Measurements from ENCODE around the gene PSORS1C2.
"Not testable (repeated sequence)": the region's sequence is repeated elsewhere in the genome, so short reads cannot be mapped to it uniquely, and the experiment has no call there.

Gene PSORS1C2

DNA sequence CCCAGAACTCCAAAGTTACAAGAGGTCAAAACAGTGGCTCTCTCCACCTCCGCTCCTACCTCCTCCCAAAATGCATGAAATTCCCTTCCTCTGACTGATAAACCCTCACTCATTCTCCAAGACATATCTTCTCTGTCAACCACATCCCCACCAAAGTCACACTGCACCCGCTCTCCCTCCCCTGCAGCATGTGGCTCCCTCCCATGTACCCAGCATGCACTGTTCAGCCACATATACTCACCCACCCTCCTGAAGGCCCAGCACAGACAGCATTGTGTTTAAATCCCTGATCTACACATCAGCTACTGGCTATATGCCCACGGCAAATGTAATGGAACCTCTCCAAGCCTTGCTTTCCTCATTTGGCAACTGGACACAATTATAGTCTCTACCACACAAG lies 37.1 kb upstream of the PSORS1C2 start:
- DNase-seq = no peak
- Histone ChIP-seq H3K27ac (ENCODE audit: insufficient read depth, low read length, poor library complexity, severe bottlenecking) (no peak overlapping the region), H3K4me1 (ENCODE audit: control insufficient read depth, insufficient read depth, low read length, poor library complexity, severe bottlenecking) (peaks cover 8% of the 10 kb centered on the region), H3K36me3 (ENCODE audit: control insufficient read depth, insufficient read depth, low read length) (no peaks in the 10 kb centered on the region), H3K27me3 (replicated peaks; ENCODE audit: control insufficient read depth, insufficient read depth, low read length, poor library complexity, severe bottlenecking) (no peaks in the 10 kb centered on the region), H3K4me3 (ENCODE audit: insufficient read depth, low read depth, low read length, poor library complexity, severe bottlenecking) (no peak overlapping the region), H3K9me3 (ENCODE audit: control insufficient read depth, low read length) (no peaks in the 10 kb centered on the region)

DNA sequence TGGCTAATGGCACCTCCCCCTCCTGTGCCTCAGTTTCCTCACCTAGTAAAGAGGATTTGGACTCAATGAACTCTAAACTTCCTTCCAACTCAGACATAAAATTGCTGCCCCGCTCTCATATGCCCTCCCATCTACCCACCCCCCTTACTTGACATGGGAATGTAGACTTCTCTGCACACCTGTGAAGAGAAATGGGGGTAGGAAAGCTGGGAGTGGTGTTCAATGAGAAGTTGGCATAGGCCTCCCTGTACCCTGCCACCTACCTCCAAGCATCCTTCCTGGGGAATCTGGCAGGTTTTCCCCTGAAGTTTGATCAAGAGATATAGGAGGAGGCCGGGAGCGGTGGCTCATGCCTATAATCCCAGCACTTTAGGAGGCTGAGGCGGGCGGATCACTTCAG lies 35.5 kb upstream of the PSORS1C2 start:
- H3K27me3 ChIP-seq (replicated peaks; ENCODE audit: control insufficient read depth, insufficient read depth, low read length, poor library complexity, severe bottlenecking) = no peaks in the 10 kb centered on the region
- no peak for DNase-seq
- H3K36me3 ChIP-seq (ENCODE audit: control insufficient read depth, insufficient read depth, low read length) = no peaks in the 10 kb centered on the region
- no peaks in the 10 kb centered on the region for H3K9me3 ChIP-seq (ENCODE audit: control insufficient read depth, low read length)
- no peak overlapping the region for H3K27ac ChIP-seq (ENCODE audit: insufficient read depth, low read length, poor library complexity, severe bottlenecking)
- peaks cover 8% of the 10 kb centered on the region for H3K4me1 ChIP-seq (ENCODE audit: control insufficient read depth, insufficient read depth, low read length, poor library complexity, severe bottlenecking)
- no peak overlapping the region for H3K4me3 ChIP-seq (ENCODE audit: insufficient read depth, low read depth, low read length, poor library complexity, severe bottlenecking)

DNA sequence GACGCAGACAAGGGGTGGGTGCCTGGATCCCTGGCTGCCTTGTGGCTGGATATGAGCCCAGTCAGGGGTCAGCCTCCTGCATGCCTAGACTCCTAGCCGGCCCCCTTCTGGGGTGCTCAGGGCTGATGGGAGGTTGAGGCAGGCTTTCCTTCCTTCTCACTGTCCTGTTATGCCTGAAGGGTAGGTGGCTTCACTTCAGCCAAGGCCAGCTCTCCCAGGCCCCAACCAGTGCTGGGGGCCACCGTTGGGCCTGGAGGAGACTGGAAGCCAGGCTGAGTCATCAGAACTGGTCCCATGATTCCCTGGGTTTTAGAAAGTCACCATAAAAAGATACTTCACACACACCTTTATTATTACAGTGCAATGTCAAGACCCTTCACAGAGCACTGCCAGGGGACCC lies 34.5 kb upstream of the PSORS1C2 start:
- no peaks in the 10 kb centered on the region for H3K9me3 ChIP-seq (ENCODE audit: control insufficient read depth, low read length)
- no peaks in the 10 kb centered on the region for H3K36me3 ChIP-seq (ENCODE audit: control insufficient read depth, insufficient read depth, low read length)
- no peaks in the 10 kb centered on the region for H3K27me3 ChIP-seq (replicated peaks; ENCODE audit: control insufficient read depth, insufficient read depth, low read length, poor library complexity, severe bottlenecking)
- no peak overlapping the region for H3K4me3 ChIP-seq (ENCODE audit: insufficient read depth, low read depth, low read length, poor library complexity, severe bottlenecking)
- H3K4me1 ChIP-seq (ENCODE audit: control insufficient read depth, insufficient read depth, low read length, poor library complexity, severe bottlenecking) = peaks cover 4% of the 10 kb centered on the region
- H3K27ac ChIP-seq (ENCODE audit: insufficient read depth, low read length, poor library complexity, severe bottlenecking) = no peak overlapping the region
- no peak for DNase-seq

DNA sequence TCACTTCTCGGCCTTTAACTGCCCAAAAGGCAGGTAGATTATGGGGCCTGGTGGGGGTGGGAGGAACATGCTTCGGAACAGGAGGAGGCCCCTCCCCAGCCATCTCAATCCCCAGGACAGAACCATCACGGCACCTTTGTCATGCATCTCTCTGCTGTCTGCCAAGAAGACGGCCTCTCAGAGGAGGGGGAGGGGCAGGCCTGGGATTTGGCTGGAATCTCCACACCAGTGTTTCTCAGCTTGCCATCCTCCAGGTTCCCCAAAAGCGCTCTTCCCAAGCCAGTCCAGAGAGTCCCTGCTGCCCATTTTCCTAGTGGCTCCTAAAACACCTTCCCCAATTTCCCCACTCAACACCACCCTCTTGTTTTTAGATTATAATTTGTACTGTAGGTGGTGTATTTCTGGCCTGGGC lies 34.1 kb upstream of the PSORS1C2 start:
- no peaks in the 10 kb centered on the region for H3K4me1 ChIP-seq (ENCODE audit: control insufficient read depth, insufficient read depth, low read length, poor library complexity, severe bottlenecking)
- H3K36me3 ChIP-seq (ENCODE audit: control insufficient read depth, insufficient read depth, low read length) = no peaks in the 10 kb centered on the region
- no peaks in the 10 kb centered on the region for H3K27me3 ChIP-seq (replicated peaks; ENCODE audit: control insufficient read depth, insufficient read depth, low read length, poor library complexity, severe bottlenecking)
- no peaks in the 10 kb centered on the region for H3K9me3 ChIP-seq (ENCODE audit: control insufficient read depth, low read length)
- H3K4me3 ChIP-seq (ENCODE audit: insufficient read depth, low read depth, low read length, poor library complexity, severe bottlenecking) = no peak overlapping the region
- H3K27ac ChIP-seq (ENCODE audit: insufficient read depth, low read length, poor library complexity, severe bottlenecking) = no peak overlapping the region
- no peak for DNase-seq

DNA sequence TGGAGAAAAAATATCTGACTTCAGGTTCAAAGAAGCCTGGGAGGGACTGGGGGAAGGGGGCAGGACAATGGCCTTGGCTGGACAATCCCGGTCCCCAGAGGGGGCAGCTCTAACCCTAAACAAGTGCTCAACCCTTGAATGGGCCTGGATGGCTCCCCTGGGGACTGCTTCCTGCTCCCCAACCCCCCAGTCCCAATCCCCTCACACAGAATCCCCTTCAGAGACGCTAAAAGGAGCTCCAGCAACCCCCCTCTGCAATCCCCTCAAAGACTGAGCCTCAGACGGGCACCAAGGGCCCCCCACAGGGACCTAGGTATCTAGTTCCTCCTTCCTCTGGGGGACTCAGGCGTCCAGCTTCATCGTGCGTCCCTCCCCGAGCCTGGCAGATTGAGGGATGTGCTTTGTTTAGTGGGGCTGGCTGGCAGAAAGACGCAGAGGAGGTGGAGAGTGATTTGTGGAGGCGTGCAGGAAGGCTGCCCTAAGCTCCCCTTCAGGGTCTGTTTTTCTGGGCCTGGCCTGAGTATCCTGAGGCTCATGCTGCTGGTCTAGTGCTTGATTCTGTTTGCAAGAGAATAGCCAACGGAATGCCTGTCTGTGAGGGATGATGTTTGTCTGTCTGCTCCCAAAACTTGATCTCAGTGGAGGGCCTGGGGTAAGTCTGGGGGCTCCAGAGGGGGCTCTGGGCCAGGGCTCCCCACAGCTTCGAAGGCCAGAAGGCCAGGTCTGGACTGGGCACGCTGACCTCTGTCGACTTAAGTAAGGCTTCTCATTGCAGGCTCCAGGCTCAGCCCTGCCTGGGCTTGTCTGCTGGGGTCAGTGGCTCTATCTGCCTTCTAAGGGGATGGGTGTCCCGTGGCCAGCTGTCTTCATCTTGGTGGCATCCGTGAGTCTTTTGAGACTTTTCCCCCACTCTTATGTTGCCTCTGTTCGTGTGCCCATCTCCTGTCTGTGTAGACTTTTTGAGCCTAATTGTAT lies 33.4 kb upstream of the PSORS1C2 start:
- H3K9me3 ChIP-seq (ENCODE audit: control insufficient read depth, low read length) = no peaks in the 10 kb centered on the region
- H3K36me3 ChIP-seq (ENCODE audit: control insufficient read depth, insufficient read depth, low read length) = no peaks in the 10 kb centered on the region
- no peak overlapping the region for H3K4me3 ChIP-seq (ENCODE audit: insufficient read depth, low read depth, low read length, poor library complexity, severe bottlenecking)
- H3K27me3 ChIP-seq (replicated peaks; ENCODE audit: control insufficient read depth, insufficient read depth, low read length, poor library complexity, severe bottlenecking) = no peaks in the 10 kb centered on the region
- H3K27ac ChIP-seq (ENCODE audit: insufficient read depth, low read length, poor library complexity, severe bottlenecking) = no peak overlapping the region
- H3K4me1 ChIP-seq (ENCODE audit: control insufficient read depth, insufficient read depth, low read length, poor library complexity, severe bottlenecking) = no peaks in the 10 kb centered on the region
- DNase-seq = no peak

DNA sequence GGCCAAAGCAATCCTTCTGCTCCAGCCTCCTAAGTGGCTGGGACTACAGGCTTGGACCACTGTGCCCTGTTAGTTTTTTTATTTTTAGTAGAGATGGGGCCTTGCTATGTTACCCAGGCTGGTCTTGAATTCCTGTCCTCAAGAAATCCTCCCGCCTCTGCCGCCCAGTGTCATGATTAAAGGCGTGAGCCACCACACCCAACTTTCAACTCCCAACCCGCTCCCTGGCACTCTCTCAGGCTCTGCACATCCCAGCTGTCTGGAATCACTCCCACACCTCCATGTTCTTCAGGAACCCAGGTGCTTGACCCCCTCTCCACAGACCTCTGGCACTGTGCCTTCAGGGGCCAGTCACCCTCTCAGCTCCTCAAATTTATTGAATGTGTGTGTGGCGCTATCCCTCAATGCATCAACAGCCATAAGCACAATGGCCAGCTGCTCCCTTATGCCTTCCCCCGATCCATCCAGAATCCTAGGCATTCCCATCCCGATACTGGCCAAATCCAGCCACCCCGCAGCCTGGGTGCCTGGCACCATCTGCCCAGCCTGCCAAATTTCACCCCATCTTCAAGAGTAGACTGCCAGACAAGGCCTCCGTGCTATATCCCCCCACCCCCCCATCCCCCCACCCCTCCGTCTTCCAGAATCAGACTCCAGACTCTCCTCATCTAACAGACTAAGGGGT lies 32.3 kb upstream of the PSORS1C2 start:
- DNase-seq = no peak
- H3K36me3 ChIP-seq (ENCODE audit: control insufficient read depth, insufficient read depth, low read length) = no peaks in the 10 kb centered on the region
- no peaks in the 10 kb centered on the region for H3K4me1 ChIP-seq (ENCODE audit: control insufficient read depth, insufficient read depth, low read length, poor library complexity, severe bottlenecking)
- H3K27ac ChIP-seq (ENCODE audit: insufficient read depth, low read length, poor library complexity, severe bottlenecking) = no peak overlapping the region
- H3K9me3 ChIP-seq (ENCODE audit: control insufficient read depth, low read length) = no peaks in the 10 kb centered on the region
- H3K4me3 ChIP-seq (ENCODE audit: insufficient read depth, low read depth, low read length, poor library complexity, severe bottlenecking) = no peak overlapping the region
- H3K27me3 ChIP-seq (replicated peaks; ENCODE audit: control insufficient read depth, insufficient read depth, low read length, poor library complexity, severe bottlenecking) = no peaks in the 10 kb centered on the region

DNA sequence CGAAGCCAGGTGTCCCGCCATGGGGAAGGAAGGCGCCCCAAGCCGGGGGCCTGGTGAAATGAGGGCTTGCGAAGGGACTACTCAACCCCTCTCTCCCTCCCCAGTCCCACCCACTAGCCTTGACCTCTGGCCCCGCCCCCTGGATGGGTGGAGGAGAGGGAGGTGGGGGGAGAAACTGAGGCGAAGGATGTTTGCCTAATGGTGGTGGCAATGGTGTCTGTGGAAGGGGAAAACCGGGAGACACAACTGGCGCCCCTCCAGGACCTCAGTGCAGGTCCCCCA lies 31.7 kb upstream of the PSORS1C2 start, which contains the start of gene POU5F1:
Gene POU5F1, minus strand, starts transcription at position 83 of the 282 bp plus-strand sequence. Its CDS starts 62 bp downstream, at position 21.
- H3K9me3 ChIP-seq (ENCODE audit: control insufficient read depth, low read length) = no peaks in the 10 kb centered on the region
- no peak for DNase-seq
- H3K27ac ChIP-seq (ENCODE audit: insufficient read depth, low read length, poor library complexity, severe bottlenecking) = no peak within 1 kb of the TSS
- H3K4me3 ChIP-seq (ENCODE audit: insufficient read depth, low read depth, low read length, poor library complexity, severe bottlenecking) = no peak within 1 kb of the TSS
- H3K4me1 ChIP-seq (ENCODE audit: control insufficient read depth, insufficient read depth, low read length, poor library complexity, severe bottlenecking) = no peaks in the 10 kb centered on the region
- no peaks in the 10 kb centered on the region for H3K36me3 ChIP-seq (ENCODE audit: control insufficient read depth, insufficient read depth, low read length)
- no peaks in the 10 kb centered on the region for H3K27me3 ChIP-seq (replicated peaks; ENCODE audit: control insufficient read depth, insufficient read depth, low read length, poor library complexity, severe bottlenecking)

DNA sequence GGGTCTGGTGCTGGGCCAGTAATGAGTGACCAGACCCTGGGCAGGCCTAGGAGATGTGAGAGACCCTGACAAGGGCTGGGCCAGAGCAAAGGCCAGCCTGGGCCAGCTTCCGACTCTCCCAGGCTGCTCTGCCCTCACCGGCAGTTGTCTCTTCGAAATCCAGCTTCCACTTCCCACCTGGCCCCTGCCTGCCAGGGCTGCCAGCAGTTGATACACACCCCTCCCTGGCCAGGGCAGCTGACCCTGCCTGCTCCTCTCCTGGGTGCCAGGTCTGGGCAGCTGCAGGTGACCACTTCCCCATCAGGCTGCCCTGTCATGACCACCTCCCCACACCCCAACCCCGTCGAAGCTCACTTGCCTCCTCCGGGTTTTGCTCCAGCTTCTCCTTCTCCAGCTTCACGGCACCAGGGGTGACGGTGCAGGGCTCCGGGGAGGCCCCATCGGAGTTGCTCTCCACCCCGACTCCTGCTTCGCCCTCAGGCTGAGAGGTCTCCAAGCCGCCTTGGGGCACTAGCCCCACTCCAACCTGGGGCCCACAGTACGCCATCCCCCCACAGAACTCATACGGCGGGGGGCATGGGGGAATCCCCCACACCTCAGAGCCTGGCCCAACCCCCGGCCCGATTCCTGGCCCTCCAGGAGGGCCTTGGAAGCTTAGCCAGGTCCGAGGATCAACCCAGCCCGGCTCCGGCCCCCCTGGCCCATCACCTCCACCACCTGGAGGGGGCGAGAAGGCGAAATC lies 31.2 kb upstream of the PSORS1C2 start:
- not testable (repeated sequence) for H3K27me3 ChIP-seq (replicated peaks; ENCODE audit: control insufficient read depth, insufficient read depth, low read length, poor library complexity, severe bottlenecking); H3K27ac ChIP-seq (ENCODE audit: insufficient read depth, low read length, poor library complexity, severe bottlenecking); H3K4me3 ChIP-seq (ENCODE audit: insufficient read depth, low read depth, low read length, poor library complexity, severe bottlenecking); DNase-seq; H3K4me1 ChIP-seq (ENCODE audit: control insufficient read depth, insufficient read depth, low read length, poor library complexity, severe bottlenecking); H3K36me3 ChIP-seq (ENCODE audit: control insufficient read depth, insufficient read depth, low read length); H3K9me3 ChIP-seq (ENCODE audit: control insufficient read depth, low read length)

DNA sequence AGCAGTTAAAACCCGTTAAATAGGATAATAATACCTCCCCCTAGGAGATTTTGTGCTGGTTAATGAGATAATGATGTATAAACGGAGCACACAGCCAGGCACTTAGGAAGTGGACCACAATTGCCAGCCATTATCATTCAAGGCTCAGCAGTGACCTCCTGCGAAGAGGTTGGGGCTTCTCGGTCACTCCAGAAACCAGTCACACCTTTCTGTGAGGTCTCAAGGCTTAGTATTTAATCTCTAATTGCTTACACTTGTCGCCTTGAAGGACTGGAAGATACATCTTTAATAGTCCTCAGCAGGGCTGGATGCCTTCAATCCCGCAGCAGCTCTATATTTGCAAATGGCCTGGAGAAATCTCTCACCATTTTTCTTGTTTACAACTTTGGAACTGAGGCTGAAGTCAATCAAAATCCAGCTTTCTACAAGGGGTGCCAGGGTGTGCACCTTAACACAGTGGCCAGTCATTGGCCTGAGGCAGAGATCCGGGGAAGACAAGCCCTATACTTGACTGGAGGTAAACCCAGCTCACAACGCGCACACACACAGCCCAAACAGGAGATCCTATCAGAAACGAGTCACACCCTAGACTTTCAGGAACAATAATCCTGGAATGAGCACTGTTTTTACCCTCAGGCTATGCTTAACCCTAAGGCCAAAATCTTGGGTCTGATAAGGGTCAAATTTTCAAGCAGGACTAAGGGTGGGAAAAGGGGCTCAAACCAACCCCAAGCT lies 30.4 kb upstream of the PSORS1C2 start:
- no peak for DNase-seq
- Histone ChIP-seq H3K27me3 (replicated peaks; ENCODE audit: control insufficient read depth, insufficient read depth, low read length, poor library complexity, severe bottlenecking) (no peaks in the 10 kb centered on the region), H3K4me3 (ENCODE audit: insufficient read depth, low read depth, low read length, poor library complexity, severe bottlenecking) (no peak overlapping the region), H3K27ac (ENCODE audit: insufficient read depth, low read length, poor library complexity, severe bottlenecking) (no peak overlapping the region), H3K9me3 (ENCODE audit: control insufficient read depth, low read length) (no peaks in the 10 kb centered on the region), H3K4me1 (ENCODE audit: control insufficient read depth, insufficient read depth, low read length, poor library complexity, severe bottlenecking) (no peaks in the 10 kb centered on the region), H3K36me3 (ENCODE audit: control insufficient read depth, insufficient read depth, low read length) (no peaks in the 10 kb centered on the region)

Measured in effector memory CD4-positive, alpha-beta T cell (primary cell).